Gastroesophageal sphincter (tissue), 3 donors: ENCODE results near the gene PRKCSH.

ENCODE experiments used
- POLR2A ChIP-seq, 2 donors: fragments of 450-650 bp; IDR thresholded peaks; one replicate each; pipeline ENCODE4 v1.6.1; 2017; ENCODE audit warnings: antibody characterized with exemption in 2 of 2, mild to moderate bottlenecking in 2 of 2, moderate library complexity in 1 of 2
- TF ChIP-seq, protein P1 (sequence below), 4 experiments: fragments of 200-600 bp in 2 of 4; fragments of 450-650 bp in 2 of 4; sonication (generic) in 1 of 4; IDR thresholded peaks; one replicate each; pipeline ENCODE4 v1.5.1; 2017 to 2019; ENCODE audit warnings: antibody characterized with exemption in 4 of 4, mild to moderate bottlenecking in 2 of 4, moderate library complexity in 2 of 4

DNA sequence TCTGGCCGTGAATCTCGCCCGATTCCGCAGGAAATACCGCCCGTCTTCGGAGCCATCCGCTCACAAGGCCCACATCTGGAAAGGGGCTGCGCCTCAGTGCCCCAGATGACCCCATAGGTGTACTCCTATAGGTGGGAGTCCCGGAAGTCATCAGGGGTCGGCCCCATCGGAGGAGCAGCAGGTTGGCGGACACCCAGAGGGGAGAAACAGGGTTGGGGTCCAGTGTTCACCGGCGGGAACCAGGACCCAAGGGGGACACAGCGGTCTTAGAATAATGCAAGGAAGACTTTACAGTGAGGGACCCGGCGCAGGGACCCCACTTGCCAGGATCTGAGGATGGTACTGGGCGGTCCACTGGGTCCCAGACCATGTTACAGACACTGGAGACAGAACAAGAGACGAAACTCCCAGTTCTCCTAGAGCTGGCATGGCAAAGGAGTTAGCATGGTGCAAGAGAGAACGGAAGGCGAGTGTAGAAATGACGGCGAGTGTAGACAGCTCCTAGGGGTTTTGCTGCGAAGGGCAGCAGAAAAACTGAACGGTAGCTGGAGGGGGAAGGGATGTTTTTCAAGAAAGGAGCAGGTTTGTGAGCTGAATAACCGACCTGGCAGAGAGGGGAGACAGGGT lies 12.2 kb upstream of the PRKCSH start:
- no peak for TF ChIP-seq POLR2A (IDR thresholded peaks at IDR 0.05)
- TF ChIP-seq, protein P1, sequence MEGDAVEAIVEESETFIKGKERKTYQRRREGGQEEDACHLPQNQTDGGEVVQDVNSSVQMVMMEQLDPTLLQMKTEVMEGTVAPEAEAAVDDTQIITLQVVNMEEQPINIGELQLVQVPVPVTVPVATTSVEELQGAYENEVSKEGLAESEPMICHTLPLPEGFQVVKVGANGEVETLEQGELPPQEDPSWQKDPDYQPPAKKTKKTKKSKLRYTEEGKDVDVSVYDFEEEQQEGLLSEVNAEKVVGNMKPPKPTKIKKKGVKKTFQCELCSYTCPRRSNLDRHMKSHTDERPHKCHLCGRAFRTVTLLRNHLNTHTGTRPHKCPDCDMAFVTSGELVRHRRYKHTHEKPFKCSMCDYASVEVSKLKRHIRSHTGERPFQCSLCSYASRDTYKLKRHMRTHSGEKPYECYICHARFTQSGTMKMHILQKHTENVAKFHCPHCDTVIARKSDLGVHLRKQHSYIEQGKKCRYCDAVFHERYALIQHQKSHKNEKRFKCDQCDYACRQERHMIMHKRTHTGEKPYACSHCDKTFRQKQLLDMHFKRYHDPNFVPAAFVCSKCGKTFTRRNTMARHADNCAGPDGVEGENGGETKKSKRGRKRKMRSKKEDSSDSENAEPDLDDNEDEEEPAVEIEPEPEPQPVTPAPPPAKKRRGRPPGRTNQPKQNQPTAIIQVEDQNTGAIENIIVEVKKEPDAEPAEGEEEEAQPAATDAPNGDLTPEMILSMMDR (IDR thresholded peaks at IDR 0.05) = no peak
